Activated naive CD8-positive, alpha-beta T cell treated with anti-CD3 and anti-CD28 coated beads, Interleukin-2, amount 50 U/mL, for 24 hours (primary cell): ENCODE measurements around the gene ADORA2B.

Experiments used
- ATAC-seq: fragments of 150-1000 bp; cut with Tn5 transposase; one replicate; pipeline ENCODE4 v1.10.0; 2021
- DNase-seq: peaks from one replicate; pipeline ENCODE4 v3.0.0; 2021
- H3K27ac Mint-ChIP-seq: one replicate; pipeline ENCODE4 v1.8.0; 2021; ENCODE audit warnings: mild to moderate bottlenecking, mixed read lengths
- H3K27me3 Mint-ChIP-seq: one replicate; pipeline ENCODE4 v1.8.0; 2021; ENCODE audit warnings: mixed read lengths
- H3K36me3 Mint-ChIP-seq: one replicate; pipeline ENCODE4 v1.8.0; 2021; ENCODE audit warnings: low read depth, mixed read lengths
- H3K4me1 Mint-ChIP-seq: one replicate; pipeline ENCODE4 v1.8.0; 2021; ENCODE audit warnings: mixed read lengths
- H3K4me3 Mint-ChIP-seq: one replicate; pipeline ENCODE4 v1.8.0; 2021; ENCODE audit warnings: mild to moderate bottlenecking, moderate library complexity, mixed read lengths
- H3K9me3 Mint-ChIP-seq: one replicate; pipeline ENCODE4 v1.8.0; 2021; ENCODE audit warnings: mixed read lengths

ADORA2B gene

GRCh38 chr17:16003841-16004240 is 58.9 kb downstream of the ADORA2B start:
- no peaks in the 10 kb centered on the region for H3K9me3 Mint-ChIP-seq
- H3K4me3 Mint-ChIP-seq = no peak overlapping the region
- DNase-seq (no peak), ATAC-seq (no peak)
- H3K4me1 Mint-ChIP-seq = peaks cover 44% of the 10 kb centered on the region
- peaks cover 2% of the 10 kb centered on the region for H3K27me3 Mint-ChIP-seq
- no peak overlapping the region for H3K27ac Mint-ChIP-seq
- H3K36me3 Mint-ChIP-seq = peaks cover 72% of the 10 kb centered on the region

DNA sequence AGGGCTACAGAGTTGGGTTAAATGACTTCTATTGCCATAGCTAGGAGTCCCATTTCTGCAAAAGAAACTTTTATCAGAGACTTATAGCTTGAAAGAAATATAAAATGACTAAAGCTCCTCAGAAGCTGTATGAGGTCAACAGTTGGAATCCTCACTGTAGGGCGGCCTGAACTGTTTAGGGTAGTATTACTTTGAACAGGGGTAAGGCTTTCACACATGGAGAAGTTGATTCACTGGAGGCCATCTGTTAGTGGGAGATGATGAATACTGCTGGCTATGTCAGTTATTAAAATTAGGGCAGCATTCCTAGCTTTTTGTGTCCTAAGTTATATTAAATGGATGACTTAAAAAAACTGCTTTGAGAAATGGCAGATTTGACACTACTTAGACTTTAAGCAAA is 60.7 kb downstream of the ADORA2B start:
- Mint-ChIP-seq H3K9me3 (no peaks in the 10 kb centered on the region), H3K27ac (peak overlapping the region; percentile 17), H3K27me3 (no peaks in the 10 kb centered on the region), H3K4me1 (peaks cover 39% of the 10 kb centered on the region), H3K36me3 (peaks cover 75% of the 10 kb centered on the region), H3K4me3 (no peak overlapping the region)
- DNase-seq = no peak
- no peak for ATAC-seq

DNA sequence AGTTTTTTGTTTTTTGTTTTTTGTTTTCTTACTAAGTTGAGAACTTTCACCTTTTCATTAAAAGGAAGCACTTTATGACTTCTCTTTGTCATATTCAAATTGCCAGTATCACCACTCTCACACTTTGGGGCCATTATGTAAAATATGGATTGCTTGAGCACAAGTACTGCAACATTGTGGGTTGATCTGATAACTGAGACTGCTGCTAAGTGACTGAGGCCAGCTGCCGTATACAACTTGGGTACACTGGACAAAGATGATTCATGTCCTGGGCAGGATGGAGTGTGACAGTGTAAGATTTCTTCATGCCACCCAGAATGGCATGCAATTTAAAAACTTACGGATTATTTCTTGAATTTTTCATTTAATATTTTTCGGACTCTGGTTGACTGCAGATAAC is 62.5 kb downstream of the ADORA2B start:
- H3K36me3 Mint-ChIP-seq = peaks cover 69% of the 10 kb centered on the region
- DNase-seq = no peak

DNA sequence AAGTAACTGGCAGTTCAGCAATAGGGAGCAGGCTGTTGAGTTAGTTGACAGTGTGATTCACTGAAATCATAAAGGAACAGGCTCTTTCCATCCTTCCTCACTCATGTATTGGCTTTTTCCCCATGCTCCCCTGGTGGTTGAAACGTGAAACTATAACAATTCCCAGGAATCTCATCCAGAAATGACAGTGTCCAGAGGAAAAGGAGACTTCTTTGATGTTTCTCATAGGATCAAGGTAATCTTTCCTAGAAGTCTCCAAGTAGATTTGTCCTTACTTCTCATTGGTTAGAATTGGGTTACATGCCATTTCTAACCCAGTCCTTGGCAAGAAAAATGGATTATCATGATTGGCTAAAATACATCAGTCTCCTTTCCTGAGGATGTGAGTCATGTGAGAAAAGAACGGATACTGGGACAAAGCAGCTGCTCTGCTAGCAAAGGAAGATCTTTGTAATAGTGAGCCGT is 69.0 kb downstream of the ADORA2B start:
- Mint-ChIP-seq H3K4me1 (peaks cover 3% of the 10 kb centered on the region), H3K36me3 (peaks cover 54% of the 10 kb centered on the region), H3K9me3 (no peaks in the 10 kb centered on the region), H3K27me3 (no peaks in the 10 kb centered on the region), H3K27ac (no peak overlapping the region), H3K4me3 (no peak overlapping the region)
- ATAC-seq = no peak
- DNase-seq = no peak

More for the DNA sequence above, 62.5 kb downstream of the ADORA2B start:
- ATAC-seq = peak; percentile 40
- no peak overlapping the region for H3K27ac Mint-ChIP-seq
- peaks cover 23% of the 10 kb centered on the region for H3K4me1 Mint-ChIP-seq
- no peaks in the 10 kb centered on the region for H3K27me3 Mint-ChIP-seq
- H3K9me3 Mint-ChIP-seq = no peaks in the 10 kb centered on the region
- no peak overlapping the region for H3K4me3 Mint-ChIP-seq

GRCh38 chr17:16019347-16019746 is 74.4 kb downstream of the ADORA2B start:
- no peak for DNase-seq
- peaks cover 6% of the 10 kb centered on the region for H3K4me1 Mint-ChIP-seq
- no peaks in the 10 kb centered on the region for H3K9me3 Mint-ChIP-seq
- H3K4me3 Mint-ChIP-seq = no peak overlapping the region
- H3K27me3 Mint-ChIP-seq = no peaks in the 10 kb centered on the region
- peaks cover 53% of the 10 kb centered on the region for H3K36me3 Mint-ChIP-seq
- ATAC-seq = no peak
- no peak overlapping the region for H3K27ac Mint-ChIP-seq

DNA sequence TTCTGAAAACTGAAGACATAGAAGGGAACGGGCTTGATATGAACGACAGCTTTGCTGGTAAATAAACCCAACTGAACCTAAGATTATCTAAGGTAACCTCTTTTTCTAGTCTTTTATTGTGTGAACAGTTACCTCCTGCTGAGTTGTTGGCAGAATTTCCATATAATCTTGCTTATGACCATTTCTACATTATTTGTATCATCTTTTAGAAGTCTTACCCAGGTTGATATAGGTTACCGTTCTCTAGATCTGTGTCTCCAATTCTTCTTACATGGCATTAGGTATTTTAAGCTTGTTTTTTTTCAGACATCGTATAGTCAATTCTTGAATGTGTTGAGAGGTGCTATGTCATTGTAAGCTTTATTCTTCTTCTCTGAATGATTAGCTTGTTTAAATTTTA is 79.0 kb downstream of the ADORA2B start:
- no peak overlapping the region for H3K27ac Mint-ChIP-seq
- no peak overlapping the region for H3K4me3 Mint-ChIP-seq
- H3K4me1 Mint-ChIP-seq = peaks cover 38% of the 10 kb centered on the region
- no peaks in the 10 kb centered on the region for H3K9me3 Mint-ChIP-seq
- DNase-seq (no peak), ATAC-seq (no peak)
- no peaks in the 10 kb centered on the region for H3K27me3 Mint-ChIP-seq
- peaks cover 67% of the 10 kb centered on the region for H3K36me3 Mint-ChIP-seq

- peak overlapping the region; percentile 15 for H3K27ac Mint-ChIP-seq
- DNase-seq (no peak), ATAC-seq (no peak)
- no peaks in the 10 kb centered on the region for H3K27me3 Mint-ChIP-seq
- H3K36me3 Mint-ChIP-seq = peaks cover 74% of the 10 kb centered on the region
- no peaks in the 10 kb centered on the region for H3K9me3 Mint-ChIP-seq
- H3K4me1 Mint-ChIP-seq = peaks cover 46% of the 10 kb centered on the region
- H3K4me3 Mint-ChIP-seq = no peak overlapping the region
Measured at GRCh38 chr17:16025202-16025601, 80.3 kb downstream of the ADORA2B start.
